Gastroesophageal sphincter (tissue), 3 donors: ENCODE results near the gene SNX1.

Experiments used
- CTCF ChIP-seq, 4 experiments: fragments of 200-600 bp in 2 of 4; fragments of 450-650 bp in 2 of 4; sonication (generic) in 1 of 4; IDR thresholded peaks; one replicate each; pipeline ENCODE4 v1.5.1; 2017 to 2019; ENCODE audit warnings: antibody characterized with exemption in 4 of 4, mild to moderate bottlenecking in 2 of 4, moderate library complexity in 2 of 4
- POLR2A ChIP-seq, 2 donors: fragments of 450-650 bp; IDR thresholded peaks; one replicate each; pipeline ENCODE4 v1.6.1; 2017; ENCODE audit warnings: antibody characterized with exemption in 2 of 2, mild to moderate bottlenecking in 2 of 2, moderate library complexity in 1 of 2
- POLR2AphosphoS5 ChIP-seq: sonication (generic); formaldehyde crosslinking; IDR thresholded peaks from one replicate; pipeline ENCODE4 v1.6.1; 2017; ENCODE audit warnings: antibody characterized with exemption

- TF ChIP-seq POLR2AphosphoS5 = no peak
- no peak for TF ChIP-seq CTCF (IDR thresholded peaks at IDR 0.05)
- TF ChIP-seq POLR2A (IDR thresholded peaks at IDR 0.05) = no peak
Measured at GRCh38 chr15:64122936-64123351, 27.2 kb downstream of the SNX1 start.
